Esophagus muscularis mucosa (tissue), 3 donors: ENCODE results near the gene CAMK1.

ENCODE experiments used
- POLR2A ChIP-seq: fragments of 450-650 bp; IDR thresholded peaks from one replicate; pipeline ENCODE4 v1.6.1; 2017; ENCODE audit warnings: antibody characterized with exemption, moderate library complexity, mild to moderate bottlenecking, low read depth
- POLR2AphosphoS5 ChIP-seq, 2 donors: sonication (generic); formaldehyde crosslinking; IDR thresholded peaks; one replicate each; pipeline ENCODE4 v1.6.1; 2017; ENCODE audit warnings: antibody characterized with exemption in 2 of 2
- TF ChIP-seq, protein P1 (sequence below), 3 experiments: fragments of 200-600 bp in 2 of 3; fragments of 450-650 bp in 1 of 3; sonication (generic) in 2 of 3; IDR thresholded peaks; one replicate each; pipeline ENCODE4 v1.5.1; 2017 to 2019; ENCODE audit warnings: antibody characterized with exemption in 3 of 3, mild to moderate bottlenecking in 2 of 3, moderate library complexity in 1 of 3

DNA sequence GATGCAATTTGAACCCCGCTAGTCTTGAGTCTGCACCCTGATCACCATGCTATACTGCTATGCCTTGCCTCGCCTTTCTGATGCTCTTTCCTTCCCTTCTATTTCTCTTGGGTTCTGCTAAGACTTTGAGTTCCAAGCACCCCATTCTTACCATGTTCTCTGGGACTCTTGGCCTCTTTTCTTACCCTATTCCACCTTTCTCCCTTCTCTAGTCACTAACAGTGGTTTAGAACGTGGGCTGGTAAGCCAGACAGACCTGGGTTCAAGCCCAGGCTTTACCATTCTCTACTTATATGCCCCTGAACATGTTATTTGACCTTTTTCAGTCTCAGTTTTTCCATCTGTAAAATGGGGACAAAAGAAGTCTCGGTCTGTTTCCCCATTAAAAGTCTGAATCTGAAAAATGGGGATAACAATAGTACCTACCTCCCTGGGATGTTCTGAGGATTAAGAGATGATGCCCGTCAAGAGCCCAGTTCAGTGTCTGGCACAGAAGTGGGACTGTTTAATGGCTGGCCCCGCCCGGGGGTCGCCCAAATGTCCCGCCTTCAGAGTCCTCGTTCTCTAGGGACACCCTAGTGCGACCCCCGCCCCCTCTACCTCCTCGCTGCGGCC, 22.1 kb upstream of the CAMK1 start:
- TF ChIP-seq, protein P1, sequence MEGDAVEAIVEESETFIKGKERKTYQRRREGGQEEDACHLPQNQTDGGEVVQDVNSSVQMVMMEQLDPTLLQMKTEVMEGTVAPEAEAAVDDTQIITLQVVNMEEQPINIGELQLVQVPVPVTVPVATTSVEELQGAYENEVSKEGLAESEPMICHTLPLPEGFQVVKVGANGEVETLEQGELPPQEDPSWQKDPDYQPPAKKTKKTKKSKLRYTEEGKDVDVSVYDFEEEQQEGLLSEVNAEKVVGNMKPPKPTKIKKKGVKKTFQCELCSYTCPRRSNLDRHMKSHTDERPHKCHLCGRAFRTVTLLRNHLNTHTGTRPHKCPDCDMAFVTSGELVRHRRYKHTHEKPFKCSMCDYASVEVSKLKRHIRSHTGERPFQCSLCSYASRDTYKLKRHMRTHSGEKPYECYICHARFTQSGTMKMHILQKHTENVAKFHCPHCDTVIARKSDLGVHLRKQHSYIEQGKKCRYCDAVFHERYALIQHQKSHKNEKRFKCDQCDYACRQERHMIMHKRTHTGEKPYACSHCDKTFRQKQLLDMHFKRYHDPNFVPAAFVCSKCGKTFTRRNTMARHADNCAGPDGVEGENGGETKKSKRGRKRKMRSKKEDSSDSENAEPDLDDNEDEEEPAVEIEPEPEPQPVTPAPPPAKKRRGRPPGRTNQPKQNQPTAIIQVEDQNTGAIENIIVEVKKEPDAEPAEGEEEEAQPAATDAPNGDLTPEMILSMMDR (IDR thresholded peaks at IDR 0.05) = no peak
- TF ChIP-seq POLR2A (no peak), POLR2AphosphoS5 (IDR thresholded peaks at IDR 0.05) (no peak)
